AG08395 (cell line): ENCODE data around the gene PPCDC.

Experiments
- DNase-seq: peaks from one replicate; pipeline ENCODE4 v3.0.0; 2012; ENCODE audit warnings: mixed read lengths, low spot score

PPCDC gene, protein sequence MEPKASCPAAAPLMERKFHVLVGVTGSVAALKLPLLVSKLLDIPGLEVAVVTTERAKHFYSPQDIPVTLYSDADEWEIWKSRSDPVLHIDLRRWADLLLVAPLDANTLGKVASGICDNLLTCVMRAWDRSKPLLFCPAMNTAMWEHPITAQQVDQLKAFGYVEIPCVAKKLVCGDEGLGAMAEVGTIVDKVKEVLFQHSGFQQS

DNA sequence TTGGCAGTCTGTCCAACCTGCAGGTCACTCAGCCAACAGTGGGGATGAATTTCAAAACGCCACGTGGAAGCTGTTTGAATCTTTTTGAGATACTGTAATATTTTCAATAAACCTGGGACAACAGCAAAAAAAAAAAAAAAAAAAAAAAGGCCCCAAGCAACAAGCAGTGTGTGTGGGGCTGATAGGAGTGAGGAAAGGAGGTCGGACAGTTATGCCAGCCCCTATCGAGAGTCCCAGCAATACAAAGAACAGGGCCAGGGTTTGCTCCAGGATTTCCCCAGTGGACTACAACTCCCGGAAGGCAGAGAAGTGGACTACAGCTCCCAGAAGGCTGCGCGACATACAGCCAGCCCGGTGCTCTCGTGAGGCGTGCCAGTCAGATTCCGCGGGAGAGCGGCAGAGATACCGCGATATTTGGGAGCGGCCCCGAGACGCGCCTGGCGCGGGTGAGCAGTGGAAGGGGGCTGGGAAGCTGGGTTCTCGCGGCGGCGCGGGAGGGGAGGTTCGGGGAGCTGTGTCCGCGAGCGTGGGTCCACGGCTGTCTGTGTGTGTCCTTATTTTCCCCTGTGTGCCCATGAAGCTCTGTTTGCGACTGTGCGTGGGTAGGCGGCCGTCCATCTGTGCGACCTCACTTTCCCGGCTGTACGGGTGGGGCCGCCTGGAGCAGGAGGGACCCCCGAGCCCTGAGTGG is at the start of gene PPCDC:
Gene PPCDC (plus strand): TSS at position 410 of the 691 bp plus-strand sequence. CDS start 4,729 bp downstream, outside the sequence.
- DNase-seq = peak; percentile 99

DNA sequence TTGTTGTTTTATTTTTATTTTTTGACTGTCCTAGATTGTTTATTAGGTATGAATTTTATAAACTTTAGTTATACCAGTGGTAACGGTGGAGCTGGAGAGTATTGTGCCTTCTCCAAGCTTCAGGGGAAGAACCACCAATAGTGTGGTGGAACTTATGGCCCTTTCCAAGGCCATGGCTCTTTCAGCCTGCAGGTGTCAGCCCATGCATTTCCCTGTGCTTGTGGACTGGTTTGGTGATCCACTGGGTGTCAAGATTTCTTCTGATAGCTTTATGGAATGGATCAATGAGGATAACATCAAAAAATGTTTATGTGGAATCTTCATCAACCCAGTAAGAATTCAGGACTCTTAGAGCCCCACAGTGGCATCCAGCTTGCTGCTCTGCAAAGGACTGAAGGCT is 47.2 kb upstream of the PPCDC start:
- no peak for DNase-seq

DNA sequence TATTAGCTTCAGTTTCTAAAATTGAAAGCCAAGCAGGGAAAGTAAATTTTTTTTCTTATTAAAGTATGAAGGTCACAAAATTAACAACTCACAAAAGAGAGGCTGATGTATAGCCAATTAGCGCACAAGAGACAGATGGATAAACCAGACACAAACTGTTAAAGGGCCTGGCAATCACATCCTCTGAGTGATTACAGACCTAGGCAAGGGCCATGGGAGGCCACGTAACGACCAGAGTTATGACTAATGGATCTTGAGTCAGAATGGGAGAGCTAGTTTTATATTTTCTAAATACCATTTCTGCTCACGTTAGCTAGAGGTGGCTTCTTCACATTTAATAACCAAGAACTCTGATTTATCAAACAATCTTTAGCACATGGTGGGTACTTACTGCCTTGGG is 45.8 kb upstream of the PPCDC start:
- no peak for DNase-seq

DNA sequence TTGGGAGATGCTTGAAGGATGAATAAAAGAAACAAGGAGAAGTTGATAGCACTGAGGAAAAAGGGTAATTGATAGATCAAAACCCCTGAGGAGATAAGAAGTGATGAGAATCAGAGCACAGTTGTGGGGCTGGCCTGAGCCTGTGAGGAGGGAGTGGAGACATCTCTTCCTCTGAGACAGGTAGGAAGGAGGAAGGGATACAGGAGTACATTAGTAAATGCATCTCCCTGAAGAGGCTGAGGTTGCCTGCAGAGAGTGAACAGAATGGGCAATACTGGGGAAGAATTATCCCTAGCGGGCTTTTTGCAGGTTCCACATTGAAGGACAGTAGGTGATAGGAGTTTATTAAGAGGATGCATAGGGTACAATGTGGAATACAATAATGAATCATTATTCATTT is 45.3 kb upstream of the PPCDC start:
- DNase-seq = no peak

DNA sequence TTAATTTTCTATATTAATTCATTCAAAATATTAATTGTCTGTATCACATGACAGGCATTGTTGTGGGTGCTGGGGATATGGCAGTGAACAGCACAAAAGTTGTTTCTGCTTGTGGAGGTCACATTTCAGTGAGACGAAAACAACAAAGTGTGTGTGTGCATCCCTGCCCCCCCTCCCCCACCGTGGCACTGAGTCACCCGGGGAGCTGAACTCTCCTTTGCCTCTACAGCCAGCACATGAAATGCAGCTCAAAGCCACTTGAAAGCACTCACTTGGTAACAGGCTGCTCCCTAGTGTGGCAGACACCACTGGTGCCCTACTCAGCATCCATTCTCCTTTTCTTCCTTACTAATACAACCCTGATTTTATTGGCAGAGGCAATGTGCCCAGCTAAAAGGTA is 44.9 kb upstream of the PPCDC start:
- peak; percentile 35 for DNase-seq

DNA sequence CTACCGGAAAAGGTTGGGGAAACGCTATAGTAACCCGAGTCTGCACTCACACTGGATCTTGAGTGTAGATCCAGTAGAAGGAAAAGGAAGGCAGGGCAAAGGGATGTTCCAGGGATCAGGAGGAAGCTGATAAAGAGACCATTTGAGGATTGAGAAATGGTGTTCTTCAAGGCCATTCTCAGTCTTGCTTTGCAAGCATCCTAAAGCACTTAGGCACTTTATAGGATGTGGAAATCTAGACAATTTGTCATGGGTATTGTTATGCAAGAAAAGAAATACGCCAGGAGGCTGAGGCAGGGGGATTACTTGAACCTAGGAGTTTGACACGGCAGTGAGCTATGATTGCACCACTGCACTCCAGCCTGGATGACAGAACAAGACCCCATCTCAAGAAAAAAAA is 41.2 kb upstream of the PPCDC start:
- no peak for DNase-seq

DNA sequence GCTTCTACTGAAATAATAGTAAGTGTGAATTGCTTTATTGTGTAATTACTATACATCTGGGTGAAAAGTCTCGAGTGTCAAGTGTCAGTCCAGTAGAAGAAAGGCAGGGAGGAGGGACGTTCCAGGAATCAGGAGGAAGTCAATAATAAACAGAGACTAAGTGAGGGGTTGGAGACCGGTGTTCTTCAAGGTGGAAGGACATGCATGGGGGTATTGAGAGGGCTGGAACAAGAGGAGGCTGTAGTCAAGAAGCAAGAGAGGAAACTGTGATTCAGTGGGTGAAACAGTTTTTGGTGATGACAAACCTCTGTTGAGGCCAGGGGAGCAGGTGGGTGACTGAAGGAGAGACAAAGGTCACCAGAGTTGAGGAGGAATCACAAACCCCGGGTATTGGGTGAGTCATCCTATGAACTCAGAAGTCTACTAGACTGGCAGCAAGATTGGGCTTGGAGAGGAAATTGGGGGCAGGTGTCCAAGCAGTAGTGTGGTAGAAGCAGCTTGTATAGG is 39.6 kb upstream of the PPCDC start:
- DNase-seq = no peak

DNA sequence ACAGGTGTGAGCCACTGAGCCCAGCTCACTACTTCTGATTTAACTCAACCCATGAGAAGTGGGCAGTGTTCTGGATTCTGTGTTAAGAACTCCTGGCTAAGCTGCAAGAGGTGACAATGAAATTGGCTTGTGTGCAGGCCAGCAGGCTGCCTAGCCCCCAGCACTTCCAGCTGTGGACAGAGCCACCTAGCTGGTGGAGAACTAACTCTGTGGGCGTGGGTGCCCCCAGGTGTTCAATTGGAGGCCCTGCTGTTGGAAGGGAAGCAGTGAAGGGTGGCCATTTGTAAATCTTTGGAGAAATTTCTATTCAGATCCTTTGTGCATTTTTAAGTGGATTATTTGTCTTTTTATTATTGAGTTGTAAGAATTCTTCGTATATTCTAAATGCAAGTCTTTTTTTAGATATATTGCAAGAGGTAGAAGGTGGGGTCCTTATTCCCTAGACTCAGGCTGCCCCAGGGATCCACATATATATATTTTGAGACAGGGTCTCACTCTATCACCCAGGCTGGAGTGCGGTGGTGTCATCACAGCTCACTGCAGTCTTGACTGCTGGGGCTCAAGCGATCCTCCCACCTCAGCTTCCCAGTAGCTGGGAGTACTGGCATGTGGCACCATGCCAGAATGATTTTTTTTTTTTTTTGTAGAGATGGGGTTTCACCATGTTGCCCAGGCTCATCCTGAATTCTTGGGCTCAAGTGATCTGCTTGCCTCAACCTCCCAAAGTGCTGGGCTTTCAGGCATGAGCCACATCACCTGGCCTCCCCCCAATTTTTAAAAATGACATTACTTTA is 35.2 kb upstream of the PPCDC start:
- DNase-seq = no peak

DNA sequence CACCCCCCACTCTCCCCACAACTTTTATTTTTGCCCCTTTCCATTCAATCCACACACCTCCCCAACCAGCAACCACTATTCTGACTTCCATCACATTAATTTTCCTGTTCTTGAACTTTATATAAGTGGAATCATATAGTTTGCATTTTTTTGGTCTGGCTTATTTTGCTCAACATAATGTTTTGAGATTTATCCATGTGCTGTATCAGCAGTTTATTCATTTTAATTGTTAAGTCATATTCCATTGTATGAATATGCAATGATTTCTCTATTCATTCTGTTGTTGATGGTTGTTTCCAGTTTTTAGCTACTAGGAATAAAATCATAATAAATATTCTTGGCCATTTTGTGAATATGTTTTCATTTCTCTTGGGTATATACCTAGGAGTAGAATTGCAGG is 33.9 kb upstream of the PPCDC start:
- no peak for DNase-seq

DNA sequence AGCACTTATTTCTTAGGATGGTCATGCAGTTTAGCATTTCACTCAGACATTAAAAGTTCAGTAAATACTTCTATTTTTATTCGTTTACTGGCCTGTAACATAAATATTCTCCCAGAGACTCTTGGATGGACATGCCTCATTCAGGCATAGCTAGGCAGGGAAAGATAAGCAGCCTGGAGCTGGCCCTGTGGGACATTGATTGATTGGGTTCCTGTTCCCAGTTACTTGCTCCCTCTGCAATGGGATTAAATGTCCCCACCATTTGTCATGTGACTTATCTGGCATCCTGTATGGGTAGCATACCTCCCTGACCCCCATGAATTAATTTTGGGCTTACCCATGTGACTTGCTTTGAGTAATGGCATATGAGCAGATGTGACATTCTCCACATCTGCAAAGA is 30.8 kb upstream of the PPCDC start:
- DNase-seq = no peak

DNA sequence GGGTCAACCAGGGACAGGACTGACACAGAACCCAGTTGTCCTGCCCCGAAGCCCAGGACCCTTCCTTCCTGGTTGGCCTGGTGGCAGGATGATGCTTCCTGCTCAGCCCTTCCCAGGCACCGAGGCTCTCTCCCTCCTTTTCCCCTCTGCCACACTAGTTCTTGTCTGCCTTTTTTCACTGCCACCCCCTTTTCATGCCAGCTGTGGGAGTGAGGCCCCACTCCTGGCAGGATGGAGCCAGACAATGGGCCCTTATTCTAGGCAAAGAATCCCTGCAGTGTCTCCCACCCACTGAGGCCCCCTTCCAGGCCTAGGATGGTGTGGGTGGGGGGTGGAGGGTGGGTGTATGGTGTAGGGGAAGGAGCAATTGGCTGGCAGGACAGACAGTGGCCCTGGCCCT is 29.2 kb upstream of the PPCDC start:
- DNase-seq = no peak

DNA sequence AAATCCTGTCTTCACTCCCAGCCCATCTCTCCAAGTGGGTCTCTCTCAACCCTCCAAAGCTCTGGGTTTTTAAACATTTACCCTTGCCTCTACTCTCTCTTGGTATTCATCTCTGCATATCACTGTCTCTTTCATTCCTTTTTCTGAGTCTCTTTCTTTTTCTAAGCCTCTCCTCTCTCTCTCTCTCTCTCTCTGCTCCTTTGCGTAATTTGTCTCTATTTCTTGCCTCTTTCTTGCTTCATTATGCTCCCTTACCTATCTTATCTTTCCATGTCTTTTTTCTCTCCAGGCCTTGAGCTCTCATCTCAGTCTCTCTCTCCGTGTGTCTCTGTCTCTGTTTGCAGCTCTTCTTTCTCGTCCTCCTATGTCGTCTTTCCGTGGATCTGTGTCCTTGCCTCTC is 28.7 kb upstream of the PPCDC start:
- DNase-seq = no peak

DNA sequence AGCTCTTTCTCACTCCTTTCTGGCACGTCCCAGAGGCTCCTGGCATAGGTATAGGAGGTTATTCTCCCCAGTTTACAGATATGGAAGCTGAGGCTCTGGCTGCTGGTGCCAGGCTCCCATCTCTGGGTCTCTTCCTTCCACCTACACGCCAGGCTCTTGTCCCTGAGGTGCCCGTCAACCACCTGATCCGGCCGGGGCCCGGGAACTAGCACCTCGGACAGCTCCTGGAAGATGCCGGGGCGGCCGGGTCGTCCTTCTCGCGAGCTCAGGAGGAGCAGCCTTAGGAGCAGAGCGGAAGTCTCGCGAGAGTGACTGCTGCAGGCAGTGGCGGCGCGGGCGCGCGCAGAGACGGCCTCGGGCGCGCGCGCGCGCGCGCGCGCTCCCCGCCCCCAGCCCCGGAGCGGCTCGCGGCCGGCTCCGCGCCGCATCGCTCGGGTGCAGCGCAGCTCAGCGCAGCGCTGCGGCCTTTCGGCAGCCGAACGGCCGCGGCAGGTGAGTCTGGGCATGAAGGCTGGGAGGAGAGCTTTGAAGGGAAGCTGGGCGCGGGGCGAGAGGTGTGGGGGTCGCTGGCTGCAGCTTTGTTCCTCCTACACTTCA is 28.1 kb upstream of the PPCDC start, which contains the start of gene SCAMP5:
Gene SCAMP5 (plus strand): TSS at position 382 of the 597 bp plus-strand sequence. CDS start 16,277 bp downstream, outside the sequence.
- peak; percentile 98 for DNase-seq

DNA sequence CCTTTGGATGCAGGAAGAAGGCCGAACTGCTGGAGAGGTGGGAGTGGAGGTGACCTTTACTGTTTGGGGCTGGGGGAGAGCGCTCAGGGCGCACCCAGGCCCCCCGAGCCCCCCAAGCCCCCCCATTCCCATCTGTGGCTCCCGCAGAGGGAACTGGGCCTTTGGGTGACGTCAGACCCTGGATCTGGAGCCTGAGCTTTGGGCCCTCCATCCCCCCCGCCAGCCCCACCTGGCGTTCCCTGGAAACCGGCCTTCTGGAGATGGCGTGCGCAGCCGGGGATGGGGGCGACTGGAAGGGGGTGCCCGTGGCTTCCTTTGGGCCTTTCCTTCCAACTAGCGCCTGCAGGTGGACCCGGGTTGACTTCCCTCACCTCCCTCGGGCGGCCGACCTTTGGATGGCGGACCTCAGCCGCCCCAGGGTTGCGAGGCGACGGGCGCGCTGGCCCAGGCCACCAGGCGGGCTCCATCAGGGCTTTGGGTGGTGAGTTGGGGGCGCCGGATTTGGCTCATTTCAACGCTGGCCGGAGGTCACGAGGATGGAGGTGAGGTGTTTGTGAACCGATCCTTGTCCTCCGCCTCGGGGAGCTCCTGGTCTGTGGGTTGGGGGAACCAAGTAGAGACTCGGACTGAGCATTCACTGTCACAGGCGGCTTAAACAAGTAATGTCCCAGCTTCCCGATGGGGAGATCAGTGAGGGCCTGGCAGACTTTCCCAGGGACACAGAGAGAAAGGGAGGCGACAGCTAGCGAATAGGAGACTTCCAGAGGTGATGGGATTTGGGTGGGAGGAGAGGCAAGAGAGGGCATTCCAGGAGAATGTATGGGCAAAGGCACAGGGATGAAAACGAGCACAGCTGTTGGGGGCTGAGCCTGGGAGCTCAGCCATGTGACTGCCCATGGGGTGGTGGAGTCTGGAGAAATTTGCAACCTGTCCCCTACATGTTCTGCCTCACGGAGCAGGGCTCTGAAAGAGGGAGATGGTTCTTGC is 27.3 kb upstream of the PPCDC start:
- DNase-seq = no peak

DNA sequence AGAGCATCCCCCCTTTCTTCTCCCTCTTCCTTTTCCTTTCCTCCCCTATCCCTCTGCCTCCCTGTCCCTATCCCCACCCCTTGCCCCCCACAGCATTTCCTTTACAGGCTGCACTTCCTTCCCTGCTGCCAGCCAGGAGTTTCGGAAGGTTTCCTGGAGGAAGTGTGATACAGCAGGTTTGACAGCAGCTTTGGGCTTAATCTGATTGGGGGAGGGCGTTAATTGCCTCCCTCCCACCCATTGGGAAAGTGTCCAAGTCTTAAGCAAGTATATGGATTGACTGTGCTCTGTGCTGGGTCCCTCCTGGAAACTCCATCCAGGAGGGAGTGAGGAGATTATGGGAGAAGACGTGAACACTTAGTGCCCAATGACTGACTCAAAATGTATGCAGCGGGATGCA is 26.2 kb upstream of the PPCDC start:
- no peak for DNase-seq

DNA sequence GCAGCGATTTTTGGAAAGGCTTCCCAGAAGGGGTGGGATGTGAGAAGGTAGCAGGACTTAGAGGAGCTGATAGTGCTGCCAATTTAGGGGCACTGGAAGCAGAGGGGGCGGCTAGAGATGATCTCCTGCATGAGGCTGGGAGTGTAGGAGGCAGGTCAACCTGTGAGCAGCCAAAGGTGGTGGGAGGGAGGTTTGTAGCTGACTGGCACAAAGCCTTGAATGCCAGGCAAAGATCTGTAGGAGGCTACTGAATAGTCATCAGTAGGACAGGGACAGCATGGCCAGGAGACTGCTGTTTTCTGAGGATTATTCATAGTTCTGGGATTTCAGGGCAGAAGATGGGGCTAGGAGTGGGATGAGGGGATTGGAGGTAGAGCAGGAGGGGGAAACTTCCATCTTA is 25.8 kb upstream of the PPCDC start:
- DNase-seq = no peak

DNA sequence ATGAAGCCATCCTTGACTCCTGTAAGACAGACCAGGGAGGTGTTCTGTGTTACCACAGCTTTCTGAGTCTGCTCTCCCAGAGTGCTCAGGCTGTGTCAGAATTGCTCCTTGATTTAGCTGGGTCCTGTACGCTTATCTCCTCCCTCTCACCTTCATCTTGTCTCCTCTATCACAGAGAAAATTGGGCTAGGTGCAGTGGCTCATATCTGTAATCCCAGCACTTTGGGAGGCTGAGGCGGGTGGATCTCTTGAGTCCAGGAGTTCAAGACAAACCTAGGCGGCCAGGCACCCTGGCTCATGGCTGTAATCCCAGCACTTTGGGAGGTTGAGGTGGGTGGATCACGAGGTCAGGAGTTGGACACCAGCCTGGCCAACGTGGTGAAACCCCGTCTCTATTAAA is 22.1 kb upstream of the PPCDC start:
- DNase-seq = no peak

DNA sequence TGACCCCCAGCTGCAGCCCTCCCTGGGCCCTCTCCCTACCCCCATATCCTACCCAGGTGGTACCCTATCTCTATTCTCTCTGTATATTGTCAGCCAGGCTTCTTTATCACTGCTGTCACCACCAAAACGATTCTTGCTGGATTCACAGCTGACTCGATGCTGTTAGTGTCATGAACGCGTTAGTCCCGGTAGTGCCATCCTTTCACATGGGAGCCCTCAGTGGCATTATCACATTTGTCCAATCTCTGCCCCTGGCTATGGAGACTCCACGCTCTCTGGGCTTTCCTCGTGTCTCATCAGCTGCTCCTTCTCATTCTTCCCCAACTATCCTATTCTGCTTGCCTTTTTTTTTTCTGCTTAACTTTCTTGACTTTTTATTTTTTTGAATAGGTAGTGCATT is 21.0 kb upstream of the PPCDC start:
- DNase-seq = no peak

DNA sequence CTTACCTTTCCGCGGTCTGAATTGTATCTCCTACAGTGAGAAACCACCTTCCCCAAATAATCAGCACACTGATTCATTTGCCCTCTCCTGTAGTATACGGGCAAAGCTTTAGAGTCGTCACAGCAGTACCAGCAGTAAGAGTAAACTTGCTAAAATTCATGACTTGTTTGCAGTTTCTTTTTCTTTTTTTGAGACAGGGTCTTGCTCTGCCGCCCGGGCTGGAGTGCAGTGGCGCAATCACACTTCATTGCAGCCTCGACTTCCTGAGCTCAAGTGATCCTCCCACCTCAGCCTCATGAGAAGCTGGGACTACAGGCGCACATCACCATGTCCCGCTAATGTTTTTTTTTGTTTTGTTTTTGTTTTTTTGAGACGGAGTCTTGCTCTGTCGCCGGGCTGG is 16.2 kb upstream of the PPCDC start:
- DNase-seq = no peak

DNA sequence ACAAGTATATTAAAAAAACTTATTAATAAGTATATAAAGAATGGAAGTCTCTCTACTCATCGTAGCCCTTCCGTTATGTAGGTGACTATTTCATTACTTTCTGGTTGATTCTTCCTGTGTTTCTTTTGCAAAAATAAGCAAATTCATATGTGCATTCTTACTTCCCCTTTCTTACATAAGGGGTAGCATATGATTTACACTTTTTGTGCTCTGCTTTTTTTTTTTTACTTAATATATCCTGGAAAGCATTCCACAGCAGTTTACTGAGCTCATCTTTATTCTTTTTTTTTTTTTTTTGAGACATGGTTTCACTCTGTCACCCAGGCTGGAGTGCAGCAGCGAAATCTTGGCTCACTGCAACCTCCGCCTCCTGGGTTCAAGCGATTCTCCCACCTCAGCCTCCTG is 15.2 kb upstream of the PPCDC start:
- DNase-seq = no peak

DNA sequence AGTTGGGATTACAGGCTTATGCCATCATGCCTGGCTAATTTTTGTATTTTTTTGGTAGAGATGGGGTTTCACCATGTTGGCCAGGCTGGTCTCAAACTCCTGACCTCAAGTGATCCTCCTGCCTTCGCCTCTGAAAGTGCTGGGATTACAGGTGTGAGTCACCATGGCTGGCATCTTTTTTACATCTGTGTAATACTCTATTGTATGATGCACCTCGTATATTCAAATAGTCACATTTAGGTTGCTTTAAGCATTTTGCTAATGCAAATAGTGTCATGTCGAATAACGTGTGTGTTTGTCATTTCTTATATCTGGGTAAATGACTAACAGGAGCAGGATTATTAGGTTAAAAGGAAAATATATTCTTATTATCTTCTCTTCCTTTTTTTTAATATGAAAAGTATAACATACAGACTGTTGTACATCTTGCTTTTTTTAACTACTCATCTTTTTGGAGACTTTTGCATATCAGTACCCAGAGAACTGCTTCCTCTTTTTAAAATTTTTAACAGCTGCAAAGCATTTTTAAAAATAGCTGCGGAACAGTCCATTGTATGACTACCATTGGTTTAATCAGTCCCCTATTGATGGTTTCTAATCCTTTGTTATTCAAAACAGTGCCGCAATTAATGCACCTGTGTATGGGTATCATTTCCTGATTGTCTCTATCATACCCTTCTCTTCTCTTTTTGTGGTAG is 14.6 kb upstream of the PPCDC start:
- no peak for DNase-seq
